Caki2 (cell line): ENCODE results near the gene APH1A. TPM values are rescaled to one million over a fixed set of nuclear protein-coding genes. Genes with fewer than 3 reads are reported as not detected.
A peak's percentile ranks its signal among the peaks of the same experiment; 100 is the strongest.
"Not testable (repeated sequence)": the region's sequence is repeated elsewhere in the genome, so short reads cannot be mapped to it uniquely, and the experiment has no call there.

ENCODE experiments used
- DNase-seq: peaks from one replicate; pipeline ENCODE4 v3.0.0-alpha.2; 2015; ENCODE audit warnings: low read depth
- in situ Hi-C: cut with HindIII; loops from 2 replicates; pipeline ENCODE4 v1.10.0; 2016; ENCODE audit warnings: low sequenced_read_pairs, low pct_unique_long_range_greater_than_20kb, mixed read lengths
- total RNA-seq: library from RNA; depleted of rRNA; stranded (reverse); fragments of >200 nt; shearing (Covaris generic); gene quantifications from 2 replicates; pipeline ENCODE4 v1.2.3, GENCODE V29; 2014; ENCODE audit warnings: low replicate concordance; rRNA removed

APH1A gene
- total RNA-seq, 1 experiment from 2014 or later = 210 TPM

DNA sequence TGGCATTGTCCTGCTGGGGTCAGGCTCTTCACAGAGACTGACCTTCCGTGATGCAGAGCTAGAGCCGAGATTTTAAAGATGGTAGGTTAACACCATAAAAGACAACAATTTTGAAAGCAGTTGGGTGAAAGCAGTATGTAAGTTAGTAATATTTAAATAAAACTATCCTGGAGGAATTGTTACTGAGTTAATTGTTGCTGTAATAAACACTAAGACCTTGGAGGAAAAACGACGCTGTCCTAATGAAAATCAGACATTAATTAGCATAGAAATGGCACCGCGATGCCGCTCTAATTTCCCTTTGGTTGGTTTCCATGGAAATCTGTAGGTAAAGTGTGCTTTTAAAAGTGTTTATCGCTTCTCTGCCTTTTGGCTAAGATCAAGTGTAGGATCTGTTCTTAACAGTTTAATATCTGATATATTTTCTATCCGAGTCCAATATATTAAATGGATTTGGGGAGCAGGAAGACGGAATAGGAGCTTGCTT is 32.2 kb downstream of the APH1A start:
- in situ Hi-C loops = no loop called here

DNA sequence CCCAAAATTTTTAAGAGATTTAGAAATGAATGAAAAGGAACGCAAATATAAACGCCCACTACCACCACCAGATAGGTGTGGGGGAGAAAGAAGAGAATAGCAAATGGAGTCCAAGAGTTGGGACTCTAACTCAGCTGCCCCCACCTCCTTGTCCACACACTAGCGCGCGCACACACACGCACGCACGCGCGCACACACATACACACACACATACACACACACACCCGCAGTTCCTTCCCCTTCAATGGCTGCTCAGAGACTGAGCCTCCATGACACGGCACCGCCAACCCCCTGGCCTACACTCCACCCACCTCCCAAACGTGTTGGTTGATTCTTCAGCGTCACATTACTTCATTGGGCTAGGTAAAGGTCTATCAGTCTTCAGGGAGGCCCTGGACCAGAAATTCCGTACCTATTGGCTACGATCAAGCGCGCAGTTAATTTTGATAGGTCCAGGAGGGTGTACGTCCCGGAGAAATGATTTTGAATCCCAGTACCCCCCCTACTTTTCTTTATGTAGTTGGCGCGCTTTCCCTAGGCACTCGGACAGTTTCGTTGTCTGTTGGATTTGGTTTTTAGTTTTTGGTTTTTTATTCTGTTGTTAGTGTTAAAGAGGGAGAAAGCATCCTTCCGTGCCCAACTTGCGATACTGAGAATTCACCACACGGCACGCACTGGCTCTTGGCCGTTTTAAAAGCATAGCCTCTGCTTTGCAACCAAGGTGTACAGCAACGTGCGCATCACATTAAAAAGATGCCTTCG is 32.8 kb downstream of the APH1A start, which contains the start of gene ANP32E:
ANP32E (minus strand) TSS at position 261 of the 762 bp plus-strand sequence. CDS start 326 bp downstream, outside the sequence.
- peak; percentile 99 for DNase-seq
- in situ Hi-C loops = no loop called here

More for the DNA sequence above, 32.2 kb downstream of the APH1A start:
- DNase-seq = no peak

DNA sequence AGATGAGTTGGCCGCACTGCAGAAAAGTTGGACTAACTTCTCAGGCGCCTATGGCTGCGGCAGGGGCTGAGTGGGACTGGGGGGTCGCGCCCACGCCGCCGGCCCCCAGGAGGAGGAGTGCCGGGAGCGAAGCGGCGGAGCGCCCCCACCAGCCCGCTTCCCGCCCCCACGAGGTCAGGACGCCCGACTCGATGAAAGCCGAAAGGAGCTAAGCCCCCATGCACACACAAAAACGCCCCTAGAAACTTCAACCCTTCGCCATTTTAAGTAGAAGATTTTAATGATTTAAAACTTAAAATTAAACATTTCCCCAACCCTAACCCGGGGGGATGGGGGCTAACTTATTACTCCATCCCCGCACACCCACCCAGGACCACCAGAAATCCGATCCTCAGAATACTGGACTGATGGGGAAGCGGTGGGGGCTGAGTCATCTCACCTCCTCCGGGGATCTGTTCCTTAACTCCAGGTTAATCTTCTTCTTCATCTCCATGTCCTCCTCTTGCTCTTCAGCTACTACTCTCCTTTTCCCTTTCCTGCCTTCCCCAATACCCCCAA is 33.4 kb downstream of the APH1A start:
- in situ Hi-C loops = no loop called here
- peak; percentile 13 for DNase-seq

DNA sequence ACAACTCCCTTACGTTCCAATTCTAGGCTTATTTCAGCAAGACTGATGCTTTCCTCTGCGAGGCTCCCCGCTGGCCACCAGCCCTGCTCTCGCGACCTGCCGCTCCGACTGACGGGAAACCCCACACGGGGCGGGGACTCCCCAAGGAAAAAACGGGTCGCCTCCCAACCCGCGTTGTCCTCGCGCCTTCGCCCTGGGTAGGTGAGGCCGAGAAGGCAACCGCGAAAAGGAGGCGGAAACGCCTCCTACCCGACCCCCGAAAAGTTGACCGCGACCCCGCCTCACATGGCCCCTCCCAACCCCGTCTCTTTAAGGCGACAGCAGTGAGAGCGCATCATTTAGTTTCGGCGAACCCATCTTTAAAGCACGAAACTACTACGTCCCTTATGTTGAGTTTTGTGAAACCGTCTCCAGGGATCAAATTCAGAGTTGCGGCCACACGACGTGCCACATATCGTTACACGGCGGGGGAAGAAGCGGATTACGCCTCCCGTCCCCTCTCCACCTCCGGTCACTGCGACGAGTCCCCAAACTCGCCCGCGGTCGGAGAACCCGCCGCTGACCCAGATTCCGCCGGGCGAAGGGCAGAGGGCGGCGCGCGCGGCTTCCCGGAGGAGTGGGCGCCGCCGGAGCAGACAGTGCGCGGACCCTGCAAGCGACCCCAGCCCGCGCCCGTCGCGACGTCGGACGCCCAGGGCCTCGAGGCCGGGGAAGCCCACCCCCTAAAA is 34.1 kb downstream of the APH1A start:
- peak; percentile 78 for DNase-seq
- in situ Hi-C loops = no loop called here

DNA sequence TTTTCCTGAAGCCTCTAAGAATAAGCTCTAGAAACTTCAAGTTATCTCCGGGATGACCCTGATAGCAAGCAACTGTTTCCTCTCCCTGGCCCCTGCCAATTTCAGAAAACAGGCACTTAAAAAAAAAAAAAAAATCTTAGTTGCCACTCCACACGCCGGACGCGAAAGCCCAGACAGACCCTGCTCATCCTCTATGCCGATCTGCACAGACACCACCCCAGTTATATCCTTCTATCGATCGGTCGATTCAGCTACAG is 34.6 kb downstream of the APH1A start:
- no peak for DNase-seq
- in situ Hi-C loops = no loop called here

DNA sequence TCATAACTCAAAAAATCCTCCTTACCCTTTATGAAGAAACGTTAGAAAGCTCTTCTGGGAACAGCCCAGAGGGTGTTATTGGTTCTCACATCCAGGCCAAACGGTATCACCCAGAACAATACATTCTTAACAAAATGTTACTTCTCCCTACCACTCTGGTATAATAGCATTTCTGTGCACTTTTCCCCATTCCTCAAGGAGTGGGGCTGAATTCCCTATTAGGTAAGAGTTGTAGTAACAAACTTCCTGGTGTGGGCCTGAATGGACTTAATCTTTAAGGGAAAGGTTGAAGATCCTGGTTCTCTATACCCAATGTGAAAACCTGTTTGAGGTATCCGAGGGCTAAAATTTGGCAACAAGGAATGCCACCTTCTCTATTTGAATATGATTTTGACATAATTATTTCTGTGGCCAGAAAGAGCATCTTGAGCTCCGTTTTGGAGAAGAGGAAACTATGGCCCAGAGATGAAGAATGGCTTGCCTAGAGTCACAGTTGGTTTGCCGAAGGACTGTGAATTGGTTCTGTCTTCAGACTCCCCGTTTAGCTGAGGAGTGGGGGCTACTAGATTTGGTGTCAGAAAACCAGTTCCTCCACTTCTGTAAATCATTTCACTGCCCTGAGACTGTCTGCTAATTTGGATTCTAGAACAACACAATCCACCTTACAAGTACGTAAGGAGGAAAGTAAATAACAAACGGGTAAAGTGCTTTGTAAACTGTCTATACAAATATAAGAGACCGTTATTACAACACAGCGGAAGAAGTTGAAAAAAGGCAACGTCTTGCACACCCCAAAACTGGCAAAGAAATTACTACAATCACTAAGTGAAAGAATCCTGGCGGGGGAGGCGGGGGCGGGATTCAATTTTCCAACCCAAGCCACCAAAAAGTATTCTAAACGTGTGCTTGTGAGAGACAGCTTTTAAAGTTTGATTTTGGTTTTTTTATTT is 35.2 kb downstream of the APH1A start:
- DNase-seq = peak; percentile 31
- in situ Hi-C loops = no loop called here

DNA sequence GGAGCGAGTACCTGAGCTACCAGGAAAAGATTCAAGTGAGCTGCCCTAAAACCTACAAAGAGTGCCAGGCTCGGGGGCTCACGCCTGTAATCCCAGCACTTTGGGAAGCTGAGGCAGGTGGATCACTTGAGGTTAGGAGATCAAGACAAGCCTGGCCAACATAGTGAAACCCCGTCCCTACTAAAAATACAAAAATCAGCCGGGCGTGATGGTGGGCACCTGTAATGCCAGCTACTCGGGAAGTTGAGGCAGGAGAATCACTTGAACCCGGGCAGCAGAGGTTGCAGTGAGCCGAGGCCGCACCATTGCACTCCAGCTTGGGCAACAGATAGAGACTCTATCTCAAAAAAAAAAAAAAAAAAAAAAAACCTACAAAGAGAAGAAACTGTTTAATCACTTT is 35.9 kb downstream of the APH1A start:
- DNase-seq, in situ Hi-C loops: not testable (repeated sequence)

DNA sequence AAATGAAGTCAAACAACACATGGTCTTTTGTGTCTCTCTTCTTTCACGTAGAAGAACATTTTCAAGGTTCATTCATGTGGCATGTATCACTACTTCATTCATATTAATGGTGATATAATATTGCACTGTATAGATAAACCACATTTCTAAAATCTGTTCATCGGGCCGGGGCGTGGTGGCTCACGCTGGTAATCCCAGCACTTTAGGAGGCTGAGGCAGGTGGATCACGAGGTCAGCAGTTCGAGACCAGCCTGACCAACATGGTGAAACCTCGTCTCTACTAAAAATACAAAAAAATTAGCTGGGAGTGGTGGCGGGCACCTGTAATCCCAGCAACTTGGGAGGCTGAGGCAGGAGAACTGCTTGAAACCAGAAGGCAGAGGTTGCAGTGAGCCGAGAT is 40.6 kb downstream of the APH1A start:
- DNase-seq, in situ Hi-C loops: not testable (repeated sequence)

DNA sequence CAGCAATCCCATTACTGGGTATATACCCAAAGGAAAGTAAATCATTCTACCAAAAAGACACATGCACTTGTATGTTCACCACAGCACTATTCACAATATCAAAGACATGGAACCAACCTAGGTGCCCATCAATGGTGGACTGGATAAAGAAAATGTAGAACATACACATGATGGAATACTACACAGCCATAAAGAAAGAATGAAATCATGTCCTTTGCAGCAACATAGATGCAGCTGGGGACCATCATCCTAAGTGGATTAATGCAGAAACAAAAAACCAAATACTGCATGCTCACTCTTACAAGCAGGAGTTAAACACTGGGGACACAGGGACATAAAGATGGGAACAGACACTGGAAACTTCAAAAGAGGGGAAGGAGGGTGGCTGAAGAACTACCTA is 41.6 kb downstream of the APH1A start:
- no peak for DNase-seq
- in situ Hi-C loops = no loop called here

DNA sequence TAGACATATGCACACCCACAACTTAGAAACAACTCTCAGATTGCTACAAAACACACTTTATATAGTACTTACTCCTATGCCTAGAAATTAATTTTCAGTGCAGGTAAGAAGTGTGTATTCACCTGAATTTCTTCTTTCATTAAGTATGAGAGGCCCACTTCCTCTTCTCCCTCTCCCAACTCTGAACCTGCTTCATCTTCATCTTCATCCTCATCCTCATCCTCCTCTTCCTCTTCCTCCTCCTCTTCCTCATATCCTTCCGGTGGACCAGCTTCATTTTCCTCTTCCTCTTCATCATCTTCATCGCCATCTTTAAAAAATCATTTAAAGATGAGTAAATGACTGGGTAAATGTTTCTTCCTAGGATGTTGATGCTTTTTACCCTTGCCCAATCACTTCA is 42.3 kb downstream of the APH1A start:
- in situ Hi-C loops = no loop called here

DNA sequence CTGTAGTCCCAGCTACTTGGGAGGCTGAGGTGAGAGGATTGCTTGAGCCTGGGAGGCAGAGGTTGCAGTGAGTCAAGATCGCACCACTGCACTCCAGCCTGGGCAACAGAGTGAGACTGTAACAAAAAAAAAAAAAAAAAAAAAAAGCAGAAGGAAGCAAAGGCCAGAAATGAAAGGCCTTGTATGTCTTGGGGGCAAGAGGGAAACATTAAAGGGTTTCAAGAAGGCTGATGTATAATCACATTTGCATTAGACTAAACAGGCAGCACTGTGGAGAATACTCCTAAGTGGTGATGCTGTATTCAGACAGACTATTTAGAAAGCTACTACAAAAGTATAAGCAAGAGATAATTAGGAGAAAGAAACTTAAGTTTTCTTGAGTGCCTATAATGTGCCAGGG is 43.3 kb downstream of the APH1A start:
- no peak for DNase-seq
- in situ Hi-C loops = no loop called here

More for the DNA sequence above, 42.3 kb downstream of the APH1A start:
- no peak for DNase-seq

DNA sequence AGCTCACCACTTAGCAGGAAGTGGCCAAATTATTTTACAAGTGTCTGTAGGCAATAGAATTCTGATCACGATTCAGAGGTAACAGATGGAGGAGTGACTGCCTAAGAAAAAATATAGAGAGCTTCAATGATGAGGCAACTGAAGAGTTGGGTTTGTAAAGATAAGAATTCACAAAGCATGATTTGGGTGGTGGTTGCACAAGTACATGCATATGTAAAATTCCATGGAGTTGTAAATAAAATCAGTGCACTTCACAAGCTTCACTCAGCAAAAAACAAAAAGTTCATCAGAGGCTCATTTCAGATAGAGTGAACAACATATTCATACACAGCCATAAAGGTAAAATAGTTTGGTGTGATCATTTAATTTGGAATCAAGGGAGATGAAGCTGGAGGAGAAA is 43.8 kb downstream of the APH1A start:
- no peak for DNase-seq
- in situ Hi-C loops = no loop called here

DNA sequence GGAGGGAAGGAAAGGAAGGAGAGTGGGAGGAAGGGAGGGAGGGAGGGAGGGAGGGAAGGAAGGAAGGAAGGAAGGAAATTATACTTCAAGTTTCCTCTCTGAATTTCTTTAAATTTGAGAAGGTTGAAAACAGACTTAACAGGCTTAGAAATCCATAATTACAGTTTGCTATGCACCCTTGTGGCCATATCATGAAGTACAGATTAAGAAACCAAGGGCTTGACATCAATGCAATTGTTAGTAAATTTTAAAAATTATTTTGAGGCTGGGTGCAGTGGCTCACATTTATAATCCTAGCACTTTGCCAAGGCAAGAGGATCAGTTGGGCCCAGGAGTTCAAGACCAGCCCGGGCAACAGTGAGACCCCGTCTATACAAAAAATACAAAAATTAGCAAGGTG is 47.3 kb downstream of the APH1A start:
- in situ Hi-C loops = no loop called here
- DNase-seq = no peak

DNA sequence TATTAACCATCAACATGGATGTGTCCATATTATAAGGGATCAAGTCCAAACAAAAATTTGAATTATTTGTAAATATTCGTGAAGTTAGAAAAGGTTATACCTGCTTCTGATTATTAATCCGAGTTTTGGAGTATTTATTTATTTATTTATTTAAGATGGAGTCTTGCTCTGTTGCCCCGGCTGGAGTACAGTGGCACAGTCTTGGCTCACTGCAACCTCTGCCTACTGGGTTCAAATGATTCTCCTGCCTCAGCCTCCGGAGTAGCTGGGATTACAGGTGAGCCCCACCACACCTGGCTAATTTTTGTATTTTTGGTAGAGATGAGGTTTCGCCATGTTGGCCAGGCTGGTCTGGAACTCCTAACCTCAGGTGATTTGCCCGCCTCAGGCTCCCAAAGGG is 53.0 kb downstream of the APH1A start:
- DNase-seq, in situ Hi-C loops: not testable (repeated sequence)

Other genes starting within 250 kb of the APH1A start
- 12.6 and 15.6 TPM in 2 replicates for gene VPS45, start 201.2 kb downstream of the APH1A start, total RNA-seq
- 4.0 and 8.0 TPM in 2 replicates for gene PLEKHO1, start 119.1 kb downstream of the APH1A start, total RNA-seq
- 15.2 and 16.0 TPM in 2 replicates for gene ANP32E, start 32.9 kb downstream of the APH1A start, total RNA-seq
- not detected in 2 replicates for gene CA14, start 11.2 kb downstream of the APH1A start, total RNA-seq
- 2.9 TPM in 1 of 2 replicates, not detected in the other for gene C1orf54, start 3.8 kb upstream of the APH1A start, total RNA-seq
- gene CIART, start 13.5 kb upstream of the APH1A start, total RNA-seq = 10.3 and 15.3 TPM in 2 replicates
- 59.3 and 86.8 TPM in 2 replicates for gene MRPS21, start 24.8 kb upstream of the APH1A start, total RNA-seq
- 27.7 and 29.7 TPM in 2 replicates for gene PRPF3, start 52.5 kb upstream of the APH1A start, total RNA-seq
- gene RPRD2, start 95.1 kb upstream of the APH1A start, total RNA-seq = 3.1 and 3.2 TPM in 2 replicates
- gene TARS2, start 218.4 kb upstream of the APH1A start, total RNA-seq = 18.7 and 32.8 TPM in 2 replicates
- gene ECM1, start 239.1 kb upstream of the APH1A start, total RNA-seq = 4.8 and 11.1 TPM in 2 replicates
- not detected in 2 replicates for gene FALEC, start 246.7 kb upstream of the APH1A start, total RNA-seq